CD14-positive monocyte (primary cell): ENCODE measurements around the gene PLAU. TPM values are rescaled to one million over a fixed set of nuclear protein-coding genes. Genes with fewer than 3 reads are reported as not detected.

Experiments
- DNase-seq, 3 donors: peaks; one replicate each; pipeline ENCODE4 v3.0.0-alpha.2; 2011 to 2022
- H2AFZ ChIP-seq: 2 replicates; pipeline ENCODE4 v1.6.0; 2012; ENCODE audit warnings: mild to moderate bottlenecking, low read depth, low read length, inconsistent platforms; ENCODE audit not compliant: insufficient read depth, poor library complexity, severe bottlenecking
- H3K27ac ChIP-seq, 2 donors: 1 replicate in 1 of 2; 2 replicates in 1 of 2; pipeline ENCODE4 v1.5.1; 2012 to 2013; ENCODE audit warnings: low read length in 2 of 2, control low read depth in 1 of 2, inconsistent platforms in 1 of 2, low read depth in 1 of 2, mild to moderate bottlenecking in 1 of 2
- H3K27me3 ChIP-seq, 2 donors: one replicate each; pipeline versions ENCODE4 v1.6.0 to v1.6.1; 2011 to 2013; ENCODE audit warnings: low read length in 2 of 2; ENCODE audit not compliant: control insufficient read depth in 2 of 2, insufficient read depth in 2 of 2
- H3K36me3 ChIP-seq, 2 donors: replicated peaks in 1 of 2; 1 replicate in 1 of 2; 2 replicates in 1 of 2; pipeline versions ENCODE4 v1.5.1 to v1.6.1; 2012 to 2013; ENCODE audit warnings: low read length in 2 of 2, control low read depth in 1 of 2, inconsistent platforms in 1 of 2, mild to moderate bottlenecking in 1 of 2; ENCODE audit not compliant: insufficient read depth in 2 of 2, control insufficient read depth in 1 of 2
- H3K4me1 ChIP-seq, 2 donors: 1 replicate in 1 of 2; 2 replicates in 1 of 2; pipeline versions ENCODE4 v1.5.1 to v1.6.1; 2012 to 2013; ENCODE audit warnings: low read length in 2 of 2, control low read depth in 1 of 2, inconsistent platforms in 1 of 2, mild to moderate bottlenecking in 1 of 2, moderate library complexity in 1 of 2; ENCODE audit not compliant: insufficient read depth in 2 of 2, control insufficient read depth in 1 of 2
- H3K4me2 ChIP-seq: replicated peaks from 2 replicates; pipeline ENCODE3; 2012; ENCODE audit warnings: low read length, moderate library complexity, mild to moderate bottlenecking; ENCODE audit not compliant: poor library complexity, severe bottlenecking; ENCODE audit errors: extremely low read depth
- H3K4me3 ChIP-seq, 3 experiments: fragments of 200-600 bp in 1 of 3; sonication (generic) in 1 of 3; replicated peaks in 1 of 3; 1 replicate in 2 of 3; 2 replicates in 1 of 3; pipeline ENCODE4 v1.5.1; 2011 to 2013; ENCODE audit warnings: low read length in 3 of 3, mild to moderate bottlenecking in 3 of 3, control low read depth in 2 of 3, low read depth in 2 of 3, inconsistent platforms in 1 of 3, moderate library complexity in 1 of 3
- H3K79me2 ChIP-seq: 2 replicates; pipeline ENCODE4 v1.6.0; 2012; ENCODE audit warnings: mild to moderate bottlenecking, control low read depth, inconsistent platforms, low read length, moderate library complexity; ENCODE audit not compliant: insufficient read depth
- H3K9ac ChIP-seq: 2 replicates; pipeline ENCODE4 v1.6.0; 2017; ENCODE audit warnings: low read length, mild to moderate bottlenecking; ENCODE audit not compliant: insufficient read depth, poor library complexity, severe bottlenecking
- H3K9me3 ChIP-seq, 2 donors: replicated peaks in 1 of 2; 1 replicate in 1 of 2; 2 replicates in 1 of 2; pipeline versions ENCODE4 v1.5.1 to v1.6.1; 2012 to 2013; ENCODE audit warnings: low read length in 2 of 2, control low read depth in 1 of 2; ENCODE audit not compliant: control insufficient read depth in 1 of 2, insufficient read depth in 1 of 2
- H4K20me1 ChIP-seq: 2 replicates; pipeline ENCODE4 v1.6.0; 2012; ENCODE audit warnings: mild to moderate bottlenecking, low read length, control low read depth, moderate library complexity; ENCODE audit not compliant: insufficient read depth
- H3K27ac Mint-ChIP-seq, 7 donors: one replicate each; pipeline ENCODE4 v1.8.0; 2020; ENCODE audit warnings: mild to moderate bottlenecking in 7 of 7, mixed read lengths in 7 of 7, moderate library complexity in 6 of 7, inconsistent platforms in 2 of 7
- H3K27me3 Mint-ChIP-seq, 3 donors: one replicate each; pipeline ENCODE4 v1.8.0; 2021 to 2022; ENCODE audit warnings: low read depth in 3 of 3, mild to moderate bottlenecking in 3 of 3, mixed read lengths in 3 of 3, moderate library complexity in 3 of 3, inconsistent platforms in 1 of 3
- H3K36me3 Mint-ChIP-seq, 2 donors: one replicate each; pipeline ENCODE4 v1.8.0; 2020; ENCODE audit warnings: mixed read lengths in 2 of 2, inconsistent platforms in 1 of 2, mild to moderate bottlenecking in 1 of 2
- H3K4me1 Mint-ChIP-seq: one replicate; pipeline ENCODE4 v1.8.0; 2020; ENCODE audit warnings: mild to moderate bottlenecking, mixed read lengths
- H3K4me3 Mint-ChIP-seq, 2 donors: one replicate each; pipeline ENCODE4 v1.8.0; 2020; ENCODE audit warnings: mild to moderate bottlenecking in 2 of 2, mixed read lengths in 2 of 2, moderate library complexity in 1 of 2
- H3K9me3 Mint-ChIP-seq, 7 donors: one replicate each; pipeline ENCODE4 v1.8.0; 2020 to 2022; ENCODE audit warnings: mixed read lengths in 7 of 7, mild to moderate bottlenecking in 6 of 7, moderate library complexity in 6 of 7, inconsistent platforms in 2 of 7
- CTCF ChIP-seq: fragments of 200-600 bp; IDR thresholded peaks from one replicate; pipeline ENCODE4 v1.8.0; 2022; ENCODE audit warnings: antibody characterized with exemption, mild to moderate bottlenecking
- WGBS: methylation state at CpG from one replicate; pipeline ENCODE4 v1.1.5; 2013; ENCODE audit warnings: missing lambda C conversion rate; ENCODE audit not compliant: insufficient coverage; 5-methylcytosine and 5-hydroxymethylcytosine counted together
- intact Hi-C, 2 donors: fragments of 100-400 bp; cut with micrococcal nuclease; formaldehyde crosslinking; loops; one replicate each; pipeline versions ENCODE4 v1.15.0 to v1.15.1; 2023
- polyA plus RNA-seq, 3 donors: library from polyadenylated mRNA; depleted of rRNA in 1 of 3; unstranded in 2 of 3; stranded (reverse) in 1 of 3; fragments of 300-500 nt in 2 of 3; fragments of >200 nt in 1 of 3; fragmentation: Illumina TruSeq in 2 of 3; gene quantifications; 1 replicate in 2 of 3; 2 replicates in 1 of 3; pipeline ENCODE4 v1.2.3, GENCODE V29; 2012 to 2021

Gene PLAU
- polyA plus RNA-seq, 3 donors = 0.16 to 1.5 (median 0.43) TPM

- DNase-seq = no peak
- no peaks in the 10 kb centered on the region for H3K9me3 ChIP-seq
- no peak overlapping the region for H3K4me3 ChIP-seq
- Mint-ChIP-seq H3K36me3 (no peaks in the 10 kb centered on the region), H3K4me3 (no peak overlapping the region), H3K4me1 (peaks cover 25% of the 10 kb centered on the region), H3K9me3 (peaks cover 0 to 3% (median 0%) of the 10 kb centered on the region in 7 donors), H3K27ac (peak overlapping the region in 1 of 7 donors; percentile 43), H3K27me3 (peaks cover 0 to 2% (median 0%) of the 10 kb centered on the region in 3 donors)
- H4K20me1 ChIP-seq = no peaks in the 10 kb centered on the region
- no peak overlapping the region for H2AFZ ChIP-seq
- H3K27ac ChIP-seq = no peak overlapping the region
- H3K27me3 ChIP-seq = no peaks in the 10 kb centered on the region
- no peak overlapping the region for H3K9ac ChIP-seq
- no peak overlapping the region for H3K4me2 ChIP-seq
- TF ChIP-seq CTCF = no peak
- 92% methylated on average over 3 of the region's 5 CpGs for WGBS
- no peaks in the 10 kb centered on the region for H3K79me2 ChIP-seq
- H3K4me1 ChIP-seq = peaks cover 19 to 25% of the 10 kb centered on the region in 2 donors
- intact Hi-C loops = no loop called here
- no peaks in the 10 kb centered on the region for H3K36me3 ChIP-seq
These were observed 19.4 kb upstream of the PLAU start for GRCh38 chr10:73891540-73891939.

GRCh38 chr10:73892310-73893030 lies 18.5 kb upstream of the PLAU start:
- Mint-ChIP-seq H3K4me1 (peaks cover 25% of the 10 kb centered on the region), H3K27ac (peak overlapping the region in 1 of 7 donors; percentile 3), H3K9me3 (peaks cover 0 to 3% (median 0%) of the 10 kb centered on the region in 7 donors), H3K36me3 (no peaks in the 10 kb centered on the region), H3K27me3 (no peaks in the 10 kb centered on the region), H3K4me3 (no peak overlapping the region)
- Histone ChIP-seq H3K27ac (no peak overlapping the region), H3K9ac (no peak overlapping the region), H2AFZ (no peak overlapping the region), H4K20me1 (no peaks in the 10 kb centered on the region), H3K4me2 (no peak overlapping the region), H3K9me3 (no peaks in the 10 kb centered on the region), H3K79me2 (no peaks in the 10 kb centered on the region), H3K36me3 (no peaks in the 10 kb centered on the region), H3K4me1 (peaks cover 18 to 22% of the 10 kb centered on the region in 2 donors), H3K27me3 (no peaks in the 10 kb centered on the region), H3K4me3 (no peak overlapping the region)
- no peak for TF ChIP-seq CTCF
- 77% methylated on average over 3 of the region's 10 CpGs for WGBS
- DNase-seq = no peak
- intact Hi-C loops = no loop called here
